Calu3 (cell line): ENCODE measurements around the gene MAPKAPK5. TPM values are rescaled to one million over a fixed set of nuclear protein-coding genes. Genes with fewer than 3 reads are reported as not detected.

ENCODE experiments used
- BruUV-seq: library from RNA; stranded (reverse); fragments of 400-500 nt; replicated peaks from 2 replicates; lab custom pipeline; 2021; lab: Mats Ljungman, UMichigan
- CTCF ChIA-PET: fragments of 300-600 bp; sonication (Branson Sonifier 250); formaldehyde crosslinking; loops from one replicate; lab custom pipeline; 2022; ENCODE audit warnings: antibody characterized with exemption; lab: Charles Lee
- DNase-seq: peaks from one replicate; pipeline ENCODE4 v3.0.0; 2022
- H3K27ac Mint-ChIP-seq: one replicate; pipeline ENCODE4 v1.8.0; 2022; ENCODE audit warnings: mixed read lengths; ENCODE audit not compliant: unreplicated experiment
- H3K27me3 Mint-ChIP-seq: one replicate; pipeline ENCODE4 v1.8.0; 2022; ENCODE audit warnings: mixed read lengths; ENCODE audit not compliant: unreplicated experiment
- H3K36me3 Mint-ChIP-seq: one replicate; pipeline ENCODE4 v1.8.0; 2022; ENCODE audit warnings: mild to moderate bottlenecking, moderate library complexity, mixed read lengths; ENCODE audit not compliant: insufficient read depth, unreplicated experiment
- H3K4me1 Mint-ChIP-seq: one replicate; pipeline ENCODE4 v1.8.0; 2022; ENCODE audit warnings: mild to moderate bottlenecking, low read depth, mixed read lengths; ENCODE audit not compliant: unreplicated experiment
- H3K4me3 Mint-ChIP-seq: one replicate; pipeline ENCODE4 v1.8.0; 2022; ENCODE audit warnings: mild to moderate bottlenecking, low read depth, moderate library complexity, mixed read lengths; ENCODE audit not compliant: unreplicated experiment
- H3K9me3 Mint-ChIP-seq: one replicate; pipeline ENCODE4 v1.8.0; 2022; ENCODE audit warnings: low read depth, mixed read lengths; ENCODE audit not compliant: unreplicated experiment
- intact Hi-C: fragments of 100-400 bp; cut with micrococcal nuclease; formaldehyde crosslinking; loops from one replicate; pipeline ENCODE4 v1.10.0; 2022; ENCODE audit not compliant: unreplicated experiment
- total RNA-seq: library from RNA; stranded (reverse); gene quantifications from 2 replicates; pipeline ENCODE4 v1.2.3, GENCODE V29; 2022
- TF ChIP-seq, protein P1 (sequence below): fragments of 200-600 bp; IDR thresholded peaks from one replicate; pipeline ENCODE4 v1.8.0; 2022; ENCODE audit warnings: antibody characterized with exemption; ENCODE audit not compliant: unreplicated experiment

MAPKAPK5 gene
- total RNA-seq, 1 experiment from 2014 or later, result 84.8 TPM

GRCh38 chr12:111850526-111850925 lies 8.5 kb downstream of the MAPKAPK5 start:
- no peaks in the 10 kb centered on the region for H3K9me3 Mint-ChIP-seq
- H3K36me3 Mint-ChIP-seq, result peaks cover 26% of the 10 kb centered on the region
- BruUV-seq, result no TSS peak
- no peak for DNase-seq
- intact Hi-C loops, result no loop called here
- CTCF ChIA-PET, result interaction anchor here (0.6 to 0.7 kb wide), 2 partner anchors 41 to 235 kb away, joined by 3 read pairs; no protein-coding TSS in a partner anchor
- TF ChIP-seq, protein P1, sequence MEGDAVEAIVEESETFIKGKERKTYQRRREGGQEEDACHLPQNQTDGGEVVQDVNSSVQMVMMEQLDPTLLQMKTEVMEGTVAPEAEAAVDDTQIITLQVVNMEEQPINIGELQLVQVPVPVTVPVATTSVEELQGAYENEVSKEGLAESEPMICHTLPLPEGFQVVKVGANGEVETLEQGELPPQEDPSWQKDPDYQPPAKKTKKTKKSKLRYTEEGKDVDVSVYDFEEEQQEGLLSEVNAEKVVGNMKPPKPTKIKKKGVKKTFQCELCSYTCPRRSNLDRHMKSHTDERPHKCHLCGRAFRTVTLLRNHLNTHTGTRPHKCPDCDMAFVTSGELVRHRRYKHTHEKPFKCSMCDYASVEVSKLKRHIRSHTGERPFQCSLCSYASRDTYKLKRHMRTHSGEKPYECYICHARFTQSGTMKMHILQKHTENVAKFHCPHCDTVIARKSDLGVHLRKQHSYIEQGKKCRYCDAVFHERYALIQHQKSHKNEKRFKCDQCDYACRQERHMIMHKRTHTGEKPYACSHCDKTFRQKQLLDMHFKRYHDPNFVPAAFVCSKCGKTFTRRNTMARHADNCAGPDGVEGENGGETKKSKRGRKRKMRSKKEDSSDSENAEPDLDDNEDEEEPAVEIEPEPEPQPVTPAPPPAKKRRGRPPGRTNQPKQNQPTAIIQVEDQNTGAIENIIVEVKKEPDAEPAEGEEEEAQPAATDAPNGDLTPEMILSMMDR, result no peak
- H3K4me1 Mint-ChIP-seq, result no peaks in the 10 kb centered on the region
- no peak overlapping the region for H3K27ac Mint-ChIP-seq
- no peak overlapping the region for H3K4me3 Mint-ChIP-seq
- no peaks in the 10 kb centered on the region for H3K27me3 Mint-ChIP-seq

GRCh38 chr12:111858186-111858585 lies 16.2 kb downstream of the MAPKAPK5 start:
- CTCF ChIA-PET, result interaction anchor here (0.7 kb wide), 1 partner anchor 304 kb away, joined by 7 read pairs; no protein-coding TSS in a partner anchor
- no peak overlapping the region for H3K27ac Mint-ChIP-seq

GRCh38 chr12:111858778-111859177 lies 16.8 kb downstream of the MAPKAPK5 start:
- Mint-ChIP-seq H3K36me3 (peaks cover 27% of the 10 kb centered on the region), H3K27ac (no peak overlapping the region), H3K4me3 (no peak overlapping the region), H3K27me3 (no peaks in the 10 kb centered on the region), H3K4me1 (no peaks in the 10 kb centered on the region), H3K9me3 (no peaks in the 10 kb centered on the region)
- no peak for DNase-seq
- intact Hi-C loops, result no loop called here
- no TSS peak for BruUV-seq
- CTCF ChIA-PET, result interaction anchor here (0.6 kb wide), 1 partner anchor 21 kb away, joined by 4 read pairs; no protein-coding TSS in a partner anchor
- TF ChIP-seq, protein P1, result no peak

More at GRCh38 chr12:111858186-111858585, 16.2 kb downstream of the MAPKAPK5 start:
- no peaks in the 10 kb centered on the region for H3K4me1 Mint-ChIP-seq
- H3K27me3 Mint-ChIP-seq, result no peaks in the 10 kb centered on the region
- no peak for DNase-seq
- no peak overlapping the region for H3K4me3 Mint-ChIP-seq
- H3K9me3 Mint-ChIP-seq, result no peaks in the 10 kb centered on the region
- TF ChIP-seq, protein P1, result no peak
- peaks cover 27% of the 10 kb centered on the region for H3K36me3 Mint-ChIP-seq
- intact Hi-C loops, result no loop called here
- BruUV-seq, result no TSS peak

DNA sequence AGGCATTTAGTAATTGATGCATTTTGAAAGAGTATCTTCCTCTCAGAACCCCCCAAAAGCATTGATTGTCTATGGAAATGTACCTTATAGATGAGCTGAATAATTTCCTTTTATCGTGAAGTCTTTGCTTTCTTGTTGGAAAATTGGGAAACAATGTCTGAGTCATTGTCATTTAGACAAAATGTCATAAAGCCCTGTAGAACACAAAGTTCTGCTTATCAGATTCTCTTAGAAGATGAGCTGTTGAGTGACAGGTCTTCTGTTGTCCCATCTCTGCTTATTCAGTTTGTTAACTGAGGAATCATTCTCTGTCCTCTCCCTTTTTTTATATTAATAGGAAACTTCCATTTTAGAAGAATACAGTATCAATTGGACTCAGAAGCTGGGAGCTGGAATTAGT lies 22.9 kb downstream of the MAPKAPK5 start:
- TF ChIP-seq, protein P1, result no peak
- Mint-ChIP-seq H3K27me3 (no peaks in the 10 kb centered on the region), H3K4me3 (no peak overlapping the region), H3K27ac (no peak overlapping the region), H3K9me3 (no peaks in the 10 kb centered on the region), H3K4me1 (no peaks in the 10 kb centered on the region), H3K36me3 (peaks cover 13% of the 10 kb centered on the region)
- BruUV-seq, result no TSS peak
- CTCF ChIA-PET, result no interaction called here
- DNase-seq, result no peak
- intact Hi-C loops, result no loop called here
